Measurements from ENCODE around the gene FAM200A.

FAM200A gene

DNA sequence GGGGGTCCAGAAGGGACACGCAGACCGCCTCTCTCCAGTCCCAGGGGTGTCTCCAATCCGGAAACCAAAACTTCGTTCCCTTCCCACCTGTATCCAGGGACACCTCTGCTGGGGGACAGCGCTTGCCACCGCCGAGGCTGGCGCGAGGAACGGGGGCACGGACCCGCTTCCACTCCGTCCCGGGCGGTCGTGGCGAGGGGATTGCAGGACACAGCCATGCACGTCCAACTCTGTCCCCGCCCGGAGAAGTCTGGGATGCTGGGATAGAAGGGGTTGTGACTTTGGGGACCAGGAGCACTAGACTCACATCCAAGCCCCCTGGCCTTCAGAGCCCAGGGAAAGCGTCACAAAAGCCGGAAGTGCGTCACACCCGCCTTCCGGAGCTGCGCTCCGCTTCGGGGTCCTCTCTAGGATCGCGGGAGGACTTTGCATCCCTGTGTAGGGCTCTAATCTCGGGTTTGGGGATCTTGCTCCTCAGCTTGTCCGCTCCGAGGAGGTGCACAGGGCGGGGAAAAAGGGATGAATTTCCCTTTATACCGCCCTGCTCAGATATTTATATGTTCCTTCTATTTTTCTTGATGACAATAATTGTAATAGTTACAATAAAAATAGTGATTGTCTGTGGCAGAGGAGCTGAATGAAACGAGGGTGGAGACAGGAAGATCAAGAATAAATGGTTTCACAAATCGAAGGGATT is at the start of gene FAM200A:
Gene FAM200A (minus strand): TSS at position 348 of the 697 bp plus-strand sequence. CDS start 3,707 bp downstream, outside the sequence.
- Histone ChIP-seq H3K4me3 (peak within 1 kb of the TSS; percentile 83 to 86), H3K4me1 (peaks cover 0 to 24% (median 20%) of the 10 kb centered on the region in 4 donors), H3K27me3 (no peaks in the 10 kb centered on the region), H3K36me3 (peaks cover 16 to 41% (median 22%) of the 10 kb centered on the region in 3 donors), H3K27ac (peak within 1 kb of the TSS; percentile 81 to 86), H3K9me3 (peaks cover 0 to 9% (median 9%) of the 10 kb centered on the region in 3 donors)
- intact Hi-C loops (cut with DNase I; ENCODE audit: low total_unique reads): loop anchor here (5.0 kb wide), 1 partner anchor 1270 kb away; the partner anchor contains the start of gene BRI3
- peak; percentile 78 to 92 for DNase-seq
- TF ChIP-seq, protein P1, sequence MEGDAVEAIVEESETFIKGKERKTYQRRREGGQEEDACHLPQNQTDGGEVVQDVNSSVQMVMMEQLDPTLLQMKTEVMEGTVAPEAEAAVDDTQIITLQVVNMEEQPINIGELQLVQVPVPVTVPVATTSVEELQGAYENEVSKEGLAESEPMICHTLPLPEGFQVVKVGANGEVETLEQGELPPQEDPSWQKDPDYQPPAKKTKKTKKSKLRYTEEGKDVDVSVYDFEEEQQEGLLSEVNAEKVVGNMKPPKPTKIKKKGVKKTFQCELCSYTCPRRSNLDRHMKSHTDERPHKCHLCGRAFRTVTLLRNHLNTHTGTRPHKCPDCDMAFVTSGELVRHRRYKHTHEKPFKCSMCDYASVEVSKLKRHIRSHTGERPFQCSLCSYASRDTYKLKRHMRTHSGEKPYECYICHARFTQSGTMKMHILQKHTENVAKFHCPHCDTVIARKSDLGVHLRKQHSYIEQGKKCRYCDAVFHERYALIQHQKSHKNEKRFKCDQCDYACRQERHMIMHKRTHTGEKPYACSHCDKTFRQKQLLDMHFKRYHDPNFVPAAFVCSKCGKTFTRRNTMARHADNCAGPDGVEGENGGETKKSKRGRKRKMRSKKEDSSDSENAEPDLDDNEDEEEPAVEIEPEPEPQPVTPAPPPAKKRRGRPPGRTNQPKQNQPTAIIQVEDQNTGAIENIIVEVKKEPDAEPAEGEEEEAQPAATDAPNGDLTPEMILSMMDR (IDR thresholded peaks at IDR 0.05): no peak

DNA sequence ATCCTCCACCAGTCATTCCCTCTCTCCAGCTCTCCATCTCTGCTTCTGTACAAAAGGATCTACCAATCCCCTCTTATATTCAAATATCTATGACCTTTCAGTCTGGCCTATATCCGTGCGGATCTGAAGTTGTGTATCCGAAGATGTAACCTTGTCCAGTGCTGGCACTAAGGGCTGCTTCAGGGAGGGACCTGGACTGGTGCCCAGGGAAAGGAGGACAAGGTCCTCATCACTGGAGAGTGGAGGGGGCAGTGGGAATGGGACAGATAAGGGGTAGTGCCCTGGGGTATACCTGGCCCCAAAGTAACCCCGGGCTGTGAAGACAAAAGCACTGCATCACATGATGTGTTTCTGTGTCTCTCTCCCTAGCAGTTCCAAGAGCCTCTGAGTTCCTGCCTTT is 47.9 kb upstream of the FAM200A start:
- no peak overlapping the region for H3K27ac ChIP-seq
- H3K27me3 ChIP-seq: no peaks in the 10 kb centered on the region
- no peak for DNase-seq
- H3K36me3 ChIP-seq: no peaks in the 10 kb centered on the region
- H3K4me1 ChIP-seq: no peaks in the 10 kb centered on the region
- intact Hi-C loops (cut with DNase I; ENCODE audit: low total_unique reads): no loop called here
- TF ChIP-seq, protein P1 (IDR thresholded peaks at IDR 0.05): no peak
- no peak overlapping the region for H3K4me3 ChIP-seq
- H3K9me3 ChIP-seq: no peaks in the 10 kb centered on the region

DNA sequence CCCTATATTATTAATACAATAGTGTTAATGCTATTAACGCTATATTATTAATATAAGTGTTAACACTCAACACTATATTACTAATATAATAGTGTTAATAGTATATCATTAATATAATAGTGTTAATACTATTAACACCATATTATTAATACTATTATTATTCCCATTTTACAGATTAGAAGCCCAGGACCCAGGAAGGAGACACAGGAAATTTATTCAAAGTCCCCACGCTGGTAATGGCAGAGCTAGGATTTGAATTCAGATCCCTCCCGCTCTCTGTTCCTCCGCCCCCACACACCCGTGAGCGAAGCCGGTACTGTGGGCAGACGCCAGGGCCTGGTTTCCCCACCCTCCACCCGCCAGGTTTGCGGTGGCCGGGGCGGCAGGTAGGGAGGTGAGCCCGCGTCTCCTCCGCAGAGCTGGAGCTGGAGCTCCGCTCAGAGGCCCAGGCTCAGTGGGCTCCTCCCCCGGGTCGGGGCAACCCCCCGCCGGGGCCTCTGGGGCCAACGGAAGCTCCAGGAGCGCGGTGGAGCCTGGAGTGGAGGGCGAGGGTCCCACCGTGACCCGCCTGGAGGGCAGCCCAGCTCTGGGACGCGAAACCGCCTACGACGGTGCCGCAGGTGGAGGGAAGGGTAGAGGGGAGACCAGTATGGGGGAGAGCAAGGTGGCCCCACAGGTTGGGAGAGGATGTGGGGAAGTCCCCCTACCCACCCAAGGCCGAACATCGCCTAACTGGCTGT is 46.0 kb upstream of the FAM200A start, which contains the start of gene TMEM225B:
Gene TMEM225B (plus strand): TSS at position 506 of the 740 bp plus-strand sequence. CDS start 6,122 bp downstream, outside the sequence.
- Histone ChIP-seq H3K27me3 (no peaks in the 10 kb centered on the region), H3K36me3 (no peaks in the 10 kb centered on the region), H3K27ac (no peak within 1 kb of the TSS), H3K4me1 (no peaks in the 10 kb centered on the region), H3K4me3 (no peak within 1 kb of the TSS), H3K9me3 (no peaks in the 10 kb centered on the region)
- TF ChIP-seq, protein P1 (IDR thresholded peaks at IDR 0.05): no peak
- DNase-seq: no peak
- intact Hi-C loops (cut with DNase I; ENCODE audit: low total_unique reads): no loop called here

DNA sequence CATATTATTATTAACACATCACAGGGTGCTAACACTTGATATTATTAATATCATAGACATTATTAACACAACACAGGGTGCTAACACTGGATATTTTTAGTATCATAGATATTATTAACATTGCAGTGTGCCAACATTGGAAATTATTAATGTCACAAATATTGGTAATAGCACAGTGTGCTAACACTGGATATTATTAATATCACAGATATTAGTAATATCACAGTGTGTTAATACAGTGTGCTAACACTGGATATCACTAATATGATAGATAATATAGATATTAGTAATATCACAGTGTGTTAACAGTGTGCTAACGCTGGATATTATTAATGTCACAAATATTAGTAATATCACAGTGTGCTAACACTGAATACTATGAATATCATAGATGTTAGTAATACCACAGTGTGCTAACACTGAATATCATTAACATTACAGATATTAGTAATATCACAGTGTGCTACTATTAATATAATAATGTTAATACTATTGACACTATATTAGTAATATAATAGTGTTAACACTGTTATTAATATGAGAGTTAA is 44.6 kb upstream of the FAM200A start:
- no peak overlapping the region for H3K27ac ChIP-seq
- no peak overlapping the region for H3K4me3 ChIP-seq
- H3K4me1 ChIP-seq: no peaks in the 10 kb centered on the region
- no peaks in the 10 kb centered on the region for H3K36me3 ChIP-seq
- H3K27me3 ChIP-seq: no peaks in the 10 kb centered on the region
- TF ChIP-seq, protein P1 (IDR thresholded peaks at IDR 0.05): no peak
- intact Hi-C loops (cut with DNase I; ENCODE audit: low total_unique reads): no loop called here
- no peak for DNase-seq
- H3K9me3 ChIP-seq: no peaks in the 10 kb centered on the region

DNA sequence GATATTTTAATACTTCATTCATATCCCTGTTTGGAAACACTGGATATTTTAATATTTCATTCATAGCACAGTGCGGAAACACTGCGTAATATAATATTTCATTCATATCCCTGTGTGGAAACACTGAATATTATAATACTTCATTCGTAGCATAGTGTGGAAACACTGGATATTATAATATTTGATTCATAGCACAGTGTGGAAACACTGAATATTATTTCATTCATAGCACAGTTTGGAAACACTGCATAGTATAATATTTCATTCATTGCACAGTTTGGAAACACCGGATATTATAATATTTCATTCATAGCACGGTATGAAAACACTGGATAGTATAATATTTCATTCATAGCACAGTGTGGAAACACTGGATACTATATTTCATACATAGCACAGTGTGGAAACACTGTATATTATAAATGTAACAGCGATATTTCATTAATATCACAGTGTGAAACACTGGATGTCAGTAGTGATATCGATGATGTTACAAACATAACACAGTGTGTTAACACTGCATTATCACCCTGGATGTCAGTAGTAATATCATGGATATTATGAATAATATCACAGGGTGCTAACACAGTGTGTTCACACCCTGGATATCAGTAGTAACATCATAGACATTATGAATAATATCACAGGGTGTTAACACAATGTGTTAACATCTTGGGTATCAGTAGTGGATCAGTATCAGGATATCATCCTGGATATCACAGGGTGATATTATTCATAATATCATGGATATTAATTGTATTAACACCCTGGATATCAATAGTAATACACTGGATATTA is 43.2 kb upstream of the FAM200A start:
- H3K9me3 ChIP-seq: no peaks in the 10 kb centered on the region
- H3K27me3 ChIP-seq: no peaks in the 10 kb centered on the region
- no peak for DNase-seq
- no peaks in the 10 kb centered on the region for H3K36me3 ChIP-seq
- H3K4me1 ChIP-seq: no peaks in the 10 kb centered on the region
- intact Hi-C loops (cut with DNase I; ENCODE audit: low total_unique reads): no loop called here
- H3K4me3 ChIP-seq: no peak overlapping the region
- TF ChIP-seq, protein P1 (IDR thresholded peaks at IDR 0.05): no peak
- H3K27ac ChIP-seq: no peak overlapping the region

All from tibial artery (tissue), 4 donors.